ENCODE measurements around the gene MLYCD.

DNA sequence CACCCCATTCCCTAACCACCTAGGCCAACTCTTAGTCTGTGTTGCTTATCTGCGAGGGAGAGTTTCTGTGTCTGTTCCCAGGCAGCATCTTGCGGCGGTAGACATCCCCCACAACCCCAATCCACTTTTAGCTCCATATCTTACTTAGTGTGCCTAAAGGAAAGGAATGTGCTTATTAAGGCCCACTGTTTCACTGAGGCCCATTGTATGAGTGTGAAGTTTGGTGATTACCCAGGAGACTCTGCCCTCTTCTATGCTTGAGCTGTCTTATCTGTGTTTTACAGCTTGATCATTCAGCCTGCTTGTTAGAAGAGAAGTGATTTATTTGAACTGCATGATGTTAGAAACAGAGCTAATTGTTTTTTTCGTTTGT lies 10.3 kb upstream of the MLYCD start:
- TF ChIP-seq CTCF (IDR thresholded peaks at IDR 0.05; ENCODE audit: low read depth, low read length) (no peak), EZH2phosphoT487 (IDR thresholded peaks at IDR 0.05; ENCODE audit: low read depth) (no peak)
